GM19463 (cell line): Measurements from ENCODE around the gene DLGAP1.

Source experiments
- ATAC-seq: cut with Tn5 transposase; IDR thresholded peaks from one replicate; pipeline ENCODE4 v1.9.1; 2021; ENCODE audit warnings: mild to moderate bottlenecking, moderate library complexity; ENCODE audit not compliant: unreplicated experiment

DLGAP1 gene

GRCh38 chr18:3450012-3450798 is 1004.9 kb downstream of the DLGAP1 start, which contains the start of gene TGIF1:
TSS of gene TGIF1 (plus strand) at chr18:3450172. CDS start at chr18:3450490, 318 bp downstream.
- ATAC-seq = no peak

GRCh38 chr18:3449512-3450011 is 1005.5 kb downstream of the DLGAP1 start:
- ATAC-seq = no peak

GRCh38 chr18:3448838-3449511 is 1006.1 kb downstream of the DLGAP1 start:
- ATAC-seq = peak; percentile 38

- peak; percentile 64 for ATAC-seq
Observed at GRCh38 chr18:3447895-3448837, 1006.9 kb downstream of the DLGAP1 start.

GRCh38 chr18:3447068-3447894 is 1007.8 kb downstream of the DLGAP1 start:
- no peak for ATAC-seq
